ENCODE data around the gene LIN7B. TPM values are rescaled to one million over a fixed set of nuclear protein-coding genes. Genes with fewer than 3 reads are reported as not detected.

Gene LIN7B
- total and polyA plus RNA-seq, 2 of the 8 experiments (the other 6 are each of a cell fraction or from before 2014, with no cell fraction given), result 4.1 to 4.2 TPM

GRCh38 chr19:49117677-49118564 is 3.8 kb downstream of the LIN7B start (continued):
- TF ChIP-seq CHD7 (IDR thresholded peaks at IDR 0.05; ENCODE audit: insufficient replicate concordance, low read length), result no peak
- no peak for TF ChIP-seq POLR2A (IDR thresholded peaks at IDR 0.05; ENCODE audit: control extremely low read depth in 1 of 2, low read depth in 2 of 2, low read length in 2 of 2)
- TF ChIP-seq KDM5A (IDR thresholded peaks at IDR 0.05; ENCODE audit: low read length), result no peak
- TF ChIP-seq BACH1 (IDR thresholded peaks at IDR 0.05; ENCODE audit: low read length), result no peak
- TF ChIP-seq HDAC6 (IDR thresholded peaks at IDR 0.05; ENCODE audit: low read depth, low read length), result no peak
- no peak for TF ChIP-seq CTCF (IDR thresholded peaks at IDR 0.05; ENCODE audit: control extremely low read depth in 1 of 3, insufficient read depth in 1 of 3, low read depth in 1 of 3, low read length in 3 of 3)
- TF ChIP-seq SIN3A (conservative IDR thresholded peaks at IDR 0.05 in 1 of 2, IDR thresholded peaks at IDR 0.05 in 1 of 2; ENCODE audit: low read depth in 1 of 2, low read length in 2 of 2), result no peak
